ENCODE data around the gene PCAT6. TPM values are rescaled to one million over a fixed set of nuclear protein-coding genes. Genes with fewer than 3 reads are reported as not detected.

PCAT6 gene
- total RNA-seq: not detected
- polyA plus RNA-seq: 1 to 10 TPM in 1 of 2 donors, not detected in 1; 1.0 TPM

DNA sequence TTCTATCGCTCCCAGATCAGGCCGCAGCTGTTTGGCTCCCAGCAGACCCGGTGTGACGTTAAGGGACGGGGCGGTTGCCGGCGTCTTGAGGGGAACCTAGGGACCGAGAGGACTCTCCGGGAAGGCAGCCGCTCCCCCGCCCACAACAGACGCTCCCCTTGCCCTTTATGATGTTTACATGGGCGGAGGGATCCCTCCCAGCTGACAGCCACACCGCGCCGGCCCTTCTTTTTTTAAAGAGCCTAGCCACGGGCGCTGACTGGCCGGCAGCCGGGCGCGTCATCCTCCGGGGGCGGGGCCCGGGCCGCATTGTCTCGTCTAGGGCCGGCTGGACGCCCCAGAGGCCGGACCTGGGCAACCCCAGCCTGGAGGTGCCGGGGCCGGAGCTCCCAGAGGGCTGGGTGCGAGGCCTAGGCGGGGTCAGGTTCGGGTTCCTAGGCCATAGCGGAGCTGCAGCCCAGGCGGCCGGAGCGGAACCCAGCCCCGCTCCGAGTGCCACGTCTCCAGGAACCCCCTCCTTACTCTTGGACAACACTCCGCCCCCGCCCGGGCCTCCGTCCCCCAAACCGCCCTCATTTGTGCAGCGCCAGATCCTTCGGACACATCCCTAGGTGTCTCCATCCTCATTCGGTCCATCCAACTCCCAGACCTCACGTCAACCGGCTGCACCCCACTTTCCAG is at the start of gene PCAT6:
TSS of gene PCAT6 (plus strand) at position 340 of the 681 bp plus-strand sequence.
- Histone ChIP-seq H3K36me3 (ENCODE audit: insufficient read depth, low read length) (no peaks in the 10 kb centered on the region), H3K4me1 (ENCODE audit: insufficient read depth, low read length) (peaks cover 36% of the 10 kb centered on the region), H3K27me3 (ENCODE audit: insufficient read depth, low read length) (no peaks in the 10 kb centered on the region), H3K9me3 (ENCODE audit: control insufficient read depth in 1 of 2, low read length in 2 of 2) (no peaks in the 10 kb centered on the region), H3K27ac (ENCODE audit: low read depth, low read length) (peak within 1 kb of the TSS; percentile 49), H3K4me3 (ENCODE audit: low read length in 2 of 2) (peak within 1 kb of the TSS; percentile 88 to 93)
- Mint-ChIP-seq H3K4me1 (peaks cover 26 to 45% (median 35%) of the 10 kb centered on the region in 4 donors), H3K27me3 (peaks cover 0 to 1% of the 10 kb centered on the region in 2 donors), H3K36me3 (peaks cover 0 to 11% of the 10 kb centered on the region in 2 donors), H3K4me3 (peak within 1 kb of the TSS; percentile 89 to 97 (median 94)), H3K9me3 (no peaks in the 10 kb centered on the region), H3K27ac (peak within 1 kb of the TSS; percentile 71 to 96 (median 92))
- intact Hi-C loops (cut with micrococcal nuclease): loop anchor here (1.0 kb wide), 2 partner anchors 78 to 462 kb away; partner anchors contain the start of gene PPP1R12B
- DNase-seq: peak; percentile 82 to 88 (median 83)
- ChIA-PET CTCF (ENCODE audit: partially characterized antibody) (interaction anchor here (1.0 kb wide), 1 partner anchor 72 kb away, joined by 4 read pairs; no protein-coding TSS in a partner anchor), POLR2A (ENCODE audit: partially characterized antibody) (interaction anchor here (0.6 to 1.9 kb wide), 8 partner anchors 10 to 469 kb away, joined by 3 to 13 read pairs (median 4); partner anchors contain the start of genes KLHL12, RABIF and UBE2T)

DNA sequence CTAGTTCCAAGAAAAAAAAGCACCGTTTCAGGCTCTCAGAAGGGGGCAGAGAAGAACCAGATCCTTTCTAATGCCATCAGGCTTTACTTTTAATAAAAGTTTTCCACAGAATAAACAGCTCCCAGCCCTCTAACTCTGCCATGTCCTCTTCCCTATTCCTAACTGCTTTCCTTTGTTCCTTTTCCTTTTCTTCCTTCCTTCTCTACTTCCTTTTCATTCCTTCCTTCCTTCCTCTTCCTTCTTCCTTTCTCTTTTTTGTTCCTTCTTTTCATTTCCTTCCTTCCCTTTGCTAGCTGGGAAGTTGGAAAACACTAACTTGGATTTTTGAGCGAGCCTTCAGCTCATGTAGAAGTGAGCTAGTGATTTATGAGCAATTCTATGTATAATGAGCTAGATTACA is 48.7 kb upstream of the PCAT6 start:
- no peak for DNase-seq
- Mint-ChIP-seq H3K27me3 (no peaks in the 10 kb centered on the region), H3K4me3 (no peak overlapping the region), H3K27ac (peak overlapping the region in 3 of 7 donors; percentile 48 to 87 (median 78)), H3K36me3 (peaks cover 35 to 64% of the 10 kb centered on the region in 2 donors), H3K4me1 (no peaks in the 10 kb centered on the region), H3K9me3 (no peaks in the 10 kb centered on the region)
- intact Hi-C loops (cut with micrococcal nuclease): no loop called here
- Histone ChIP-seq H3K27ac (ENCODE audit: low read depth, low read length) (no peak overlapping the region), H3K9me3 (ENCODE audit: control insufficient read depth in 1 of 2, low read length in 2 of 2) (no peaks in the 10 kb centered on the region), H3K4me1 (ENCODE audit: insufficient read depth, low read length) (no peaks in the 10 kb centered on the region), H3K36me3 (ENCODE audit: insufficient read depth, low read length) (peaks cover 38% of the 10 kb centered on the region), H3K4me3 (ENCODE audit: low read length in 2 of 2) (no peak overlapping the region), H3K27me3 (ENCODE audit: insufficient read depth, low read length) (no peaks in the 10 kb centered on the region)
- ChIA-PET POLR2A (ENCODE audit: partially characterized antibody) (no interaction called here), CTCF (ENCODE audit: partially characterized antibody) (interaction anchor here (1.3 to 1.5 kb wide), 2 partner anchors 11 to 20 kb away, joined by 3 read pairs; no protein-coding TSS in a partner anchor)

DNA sequence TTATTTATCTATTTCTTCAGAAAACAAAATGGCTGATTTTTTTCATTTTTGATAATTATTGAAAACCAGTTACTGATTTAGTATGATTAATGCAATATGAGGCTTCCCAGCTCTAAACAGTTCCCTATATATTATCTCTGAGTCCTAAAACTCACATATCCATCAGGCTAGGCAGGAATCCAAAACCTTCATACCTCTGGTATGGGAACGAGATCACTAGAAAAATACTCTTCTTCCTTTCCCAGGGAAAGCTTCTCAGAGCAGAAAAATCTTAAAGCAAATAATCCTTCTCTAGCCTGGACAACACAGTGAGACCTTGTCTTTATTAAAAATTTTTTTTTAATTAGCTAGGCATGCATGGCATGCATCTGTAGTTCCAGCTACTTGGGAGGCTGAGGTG is 45.0 kb upstream of the PCAT6 start:
- Histone ChIP-seq H3K27me3 (ENCODE audit: insufficient read depth, low read length) (no peaks in the 10 kb centered on the region), H3K9me3 (ENCODE audit: control insufficient read depth in 1 of 2, low read length in 2 of 2) (no peaks in the 10 kb centered on the region), H3K4me3 (ENCODE audit: low read length in 2 of 2) (no peak overlapping the region), H3K4me1 (ENCODE audit: insufficient read depth, low read length) (no peaks in the 10 kb centered on the region), H3K27ac (ENCODE audit: low read depth, low read length) (no peak overlapping the region), H3K36me3 (ENCODE audit: insufficient read depth, low read length) (peaks cover 15% of the 10 kb centered on the region)
- peaks cover 0 to 1% (median 0%) of the 10 kb centered on the region in 4 donors for H3K4me1 Mint-ChIP-seq
- H3K27me3 Mint-ChIP-seq: no peaks in the 10 kb centered on the region
- POLR2A ChIA-PET (ENCODE audit: partially characterized antibody): no interaction called here
- H3K36me3 Mint-ChIP-seq: peaks cover 47 to 59% of the 10 kb centered on the region in 2 donors
- intact Hi-C loops (cut with micrococcal nuclease): no loop called here
- no peak overlapping the region for H3K27ac Mint-ChIP-seq
- H3K4me3 Mint-ChIP-seq: no peak overlapping the region
- CTCF ChIA-PET (ENCODE audit: partially characterized antibody): no interaction called here
- no peak for DNase-seq
- H3K9me3 Mint-ChIP-seq: no peaks in the 10 kb centered on the region

DNA sequence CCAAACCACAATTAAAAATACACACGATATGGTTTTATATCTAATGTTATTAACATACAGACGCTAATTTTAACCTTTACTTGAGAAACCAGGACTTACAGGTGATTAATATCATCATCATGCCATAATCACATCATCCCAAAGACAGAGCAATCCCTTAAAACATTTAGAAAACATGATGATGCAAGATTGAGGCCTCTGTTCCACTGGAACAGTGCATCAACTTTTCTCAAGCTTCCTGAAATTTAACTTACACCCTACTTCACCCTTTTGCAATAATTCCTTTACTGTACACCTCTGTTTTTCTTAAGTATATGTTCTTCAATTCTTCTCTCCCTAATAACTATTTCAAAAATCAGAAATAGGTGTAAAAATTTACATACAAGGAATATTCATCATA is 40.6 kb upstream of the PCAT6 start:
- Mint-ChIP-seq H3K27me3 (no peaks in the 10 kb centered on the region), H3K9me3 (no peaks in the 10 kb centered on the region), H3K36me3 (peaks cover 46 to 59% of the 10 kb centered on the region in 2 donors), H3K4me1 (peaks cover 0 to 1% (median 0%) of the 10 kb centered on the region in 4 donors), H3K27ac (no peak overlapping the region), H3K4me3 (no peak overlapping the region)
- Histone ChIP-seq H3K27ac (ENCODE audit: low read depth, low read length) (no peak overlapping the region), H3K9me3 (ENCODE audit: control insufficient read depth in 1 of 2, low read length in 2 of 2) (no peaks in the 10 kb centered on the region), H3K36me3 (ENCODE audit: insufficient read depth, low read length) (peaks cover 22% of the 10 kb centered on the region), H3K4me1 (ENCODE audit: insufficient read depth, low read length) (no peaks in the 10 kb centered on the region), H3K27me3 (ENCODE audit: insufficient read depth, low read length) (no peaks in the 10 kb centered on the region), H3K4me3 (ENCODE audit: low read length in 2 of 2) (no peak overlapping the region)
- DNase-seq: no peak
- ChIA-PET POLR2A (ENCODE audit: partially characterized antibody) (no interaction called here), CTCF (ENCODE audit: partially characterized antibody) (no interaction called here)
- intact Hi-C loops (cut with micrococcal nuclease): no loop called here

DNA sequence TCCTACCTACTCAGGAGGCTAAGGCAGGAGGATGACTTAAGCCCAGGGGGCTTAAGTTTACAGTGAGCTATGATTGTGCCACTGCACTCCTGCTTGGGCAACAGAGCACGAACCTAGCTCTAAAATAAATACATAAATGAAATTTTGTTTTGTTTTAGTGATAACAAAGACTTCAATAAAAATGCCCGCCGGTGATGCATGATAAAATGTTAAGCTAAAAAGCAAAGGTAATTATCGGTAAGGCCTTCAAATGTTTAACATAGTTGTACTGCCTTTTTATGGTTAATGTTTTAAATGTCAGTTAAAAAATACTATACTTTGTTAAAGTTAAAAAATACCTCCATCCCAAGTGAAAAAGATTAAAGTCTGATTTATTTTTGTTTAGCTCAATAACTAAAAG is 29.6 kb upstream of the PCAT6 start:
- H3K4me3 ChIP-seq (ENCODE audit: low read length in 2 of 2): no peak overlapping the region
- no peaks in the 10 kb centered on the region for H3K9me3 ChIP-seq (ENCODE audit: control insufficient read depth in 1 of 2, low read length in 2 of 2)
- no peaks in the 10 kb centered on the region for H3K27me3 ChIP-seq (ENCODE audit: insufficient read depth, low read length)
- H3K9me3 Mint-ChIP-seq: no peaks in the 10 kb centered on the region
- no peak overlapping the region for H3K27ac Mint-ChIP-seq
- peaks cover 6% of the 10 kb centered on the region in 2 donors for H3K36me3 Mint-ChIP-seq
- no peak overlapping the region for H3K27ac ChIP-seq (ENCODE audit: low read depth, low read length)
- H3K36me3 ChIP-seq (ENCODE audit: insufficient read depth, low read length): no peaks in the 10 kb centered on the region
- ChIA-PET CTCF (ENCODE audit: partially characterized antibody) (interaction anchor here (1.1 to 1.9 kb wide), 3 partner anchors 9 to 72 kb away, joined by 3 to 5 read pairs (median 4); no protein-coding TSS in a partner anchor), POLR2A (ENCODE audit: partially characterized antibody) (interaction anchor here (0.9 to 1.4 kb wide), 3 partner anchors 19 to 107 kb away, joined by 3 to 4 read pairs (median 3); partner anchors contain the start of genes KDM5B and RABIF)
- no peak for DNase-seq
- intact Hi-C loops (cut with micrococcal nuclease): no loop called here
- H3K4me1 Mint-ChIP-seq: peaks cover 14 to 28% (median 22%) of the 10 kb centered on the region in 4 donors
- peaks cover 7% of the 10 kb centered on the region for H3K4me1 ChIP-seq (ENCODE audit: insufficient read depth, low read length)
- H3K27me3 Mint-ChIP-seq: no peaks in the 10 kb centered on the region
- no peak overlapping the region for H3K4me3 Mint-ChIP-seq

DNA sequence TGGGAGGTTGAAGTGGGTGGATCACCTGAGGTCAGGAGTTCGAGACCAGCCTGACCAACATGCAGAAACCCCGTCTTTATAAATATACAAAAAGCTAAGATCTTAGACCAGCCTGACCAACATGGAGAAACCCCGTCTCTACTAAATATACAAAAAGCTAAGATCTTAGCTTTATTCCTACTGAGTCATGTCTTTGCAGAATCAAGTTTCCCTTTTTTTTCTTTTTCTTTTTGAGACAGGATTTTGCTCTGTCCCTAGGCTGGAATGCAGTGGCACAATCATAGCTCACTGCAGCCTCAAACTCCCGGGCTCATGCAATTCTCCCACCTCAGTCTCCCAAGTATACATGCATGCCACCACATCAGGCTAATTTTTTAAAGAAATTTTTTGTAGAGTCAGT is 23.9 kb upstream of the PCAT6 start:
- DNase-seq: no peak
- Histone ChIP-seq H3K4me3 (ENCODE audit: low read length in 2 of 2) (no peak overlapping the region), H3K27me3 (ENCODE audit: insufficient read depth, low read length) (no peaks in the 10 kb centered on the region), H3K36me3 (ENCODE audit: insufficient read depth, low read length) (no peaks in the 10 kb centered on the region), H3K4me1 (ENCODE audit: insufficient read depth, low read length) (peaks cover 7% of the 10 kb centered on the region), H3K9me3 (ENCODE audit: control insufficient read depth in 1 of 2, low read length in 2 of 2) (no peaks in the 10 kb centered on the region), H3K27ac (ENCODE audit: low read depth, low read length) (no peak overlapping the region)
- intact Hi-C loops (cut with micrococcal nuclease): no loop called here
- no peaks in the 10 kb centered on the region for H3K27me3 Mint-ChIP-seq
- H3K36me3 Mint-ChIP-seq: peaks cover 0 to 4% of the 10 kb centered on the region in 2 donors
- POLR2A ChIA-PET (ENCODE audit: partially characterized antibody): no interaction called here
- H3K27ac Mint-ChIP-seq: peak overlapping the region in 2 of 7 donors; percentile 29 to 57
- H3K4me1 Mint-ChIP-seq: peaks cover 16 to 35% (median 27%) of the 10 kb centered on the region in 4 donors
- H3K4me3 Mint-ChIP-seq: no peak overlapping the region
- CTCF ChIA-PET (ENCODE audit: partially characterized antibody): interaction anchor here (1.5 kb wide), 1 partner anchor 9 kb away, joined by 3 read pairs; no protein-coding TSS in a partner anchor
- H3K9me3 Mint-ChIP-seq: no peaks in the 10 kb centered on the region

DNA sequence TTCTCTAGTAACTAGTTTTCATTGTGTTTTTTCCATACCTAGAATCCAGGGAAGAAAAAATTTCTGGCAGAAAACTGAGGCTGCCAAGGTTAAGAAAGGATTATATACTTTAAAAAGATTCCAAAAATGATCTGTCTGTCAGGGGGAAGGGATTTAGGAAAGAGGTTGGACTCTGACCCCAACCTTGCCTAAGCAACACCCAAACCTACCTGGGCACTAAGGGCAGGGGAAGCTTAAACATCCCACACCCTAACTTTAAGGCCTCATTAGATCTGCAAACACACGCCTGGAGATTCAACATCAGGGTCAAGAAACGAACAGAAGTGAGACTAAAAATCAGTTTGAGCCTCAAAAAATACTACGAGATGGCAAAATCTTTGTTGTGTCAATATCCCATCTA is 22.0 kb upstream of the PCAT6 start:
- intact Hi-C loops (cut with micrococcal nuclease): no loop called here
- H3K4me1 Mint-ChIP-seq: peaks cover 16 to 32% (median 26%) of the 10 kb centered on the region in 4 donors
- CTCF ChIA-PET (ENCODE audit: partially characterized antibody): no interaction called here
- Histone ChIP-seq H3K27ac (ENCODE audit: low read depth, low read length) (no peak overlapping the region), H3K4me1 (ENCODE audit: insufficient read depth, low read length) (peaks cover 7% of the 10 kb centered on the region), H3K4me3 (ENCODE audit: low read length in 2 of 2) (no peak overlapping the region), H3K36me3 (ENCODE audit: insufficient read depth, low read length) (no peaks in the 10 kb centered on the region), H3K27me3 (ENCODE audit: insufficient read depth, low read length) (no peaks in the 10 kb centered on the region), H3K9me3 (ENCODE audit: control insufficient read depth in 1 of 2, low read length in 2 of 2) (no peaks in the 10 kb centered on the region)
- H3K36me3 Mint-ChIP-seq: peaks cover 0 to 4% of the 10 kb centered on the region in 2 donors
- H3K27ac Mint-ChIP-seq: peak overlapping the region in 2 of 7 donors; percentile 15 to 23
- DNase-seq: no peak
- POLR2A ChIA-PET (ENCODE audit: partially characterized antibody): no interaction called here
- H3K9me3 Mint-ChIP-seq: no peaks in the 10 kb centered on the region
- no peaks in the 10 kb centered on the region for H3K27me3 Mint-ChIP-seq
- H3K4me3 Mint-ChIP-seq: no peak overlapping the region

Data from CD4-positive, alpha-beta memory T cell (primary cell).